GM12878 (cell line): Measurements from ENCODE around the gene IFNA21. TPM values are rescaled to one million over a fixed set of nuclear protein-coding genes. Genes with fewer than 3 reads are reported as not detected.

ENCODE experiments used
- ATAC-seq: fragments of 200-7000 bp; cut with Tn5 transposase; 3 replicates; pipeline ENCODE4 v1.9.1; 2020; ENCODE audit warnings: mild to moderate bottlenecking, moderate library complexity
- BruUV-seq: library from RNA; stranded (reverse); fragments of 400-500 nt; replicated peaks from 2 replicates; lab custom pipeline; 2021; lab: Mats Ljungman, UMichigan
- CTCF ChIA-PET: fragments of 300-600 bp; sonication (Branson Sonifier 250); formaldehyde crosslinking; extraction: SDS; loops from one replicate; lab custom pipeline; 2021; ENCODE audit warnings: inconsistent platforms; lab: Yijun Ruan, JAX
- POLR2A ChIA-PET: fragments of 350-600 bp; formaldehyde crosslinking; extraction: SDS; loops from one replicate; lab custom pipeline; 2021; ENCODE audit warnings: inconsistent platforms; lab: Charles Lee
- RAD21 ChIA-PET: fragments of 300-600 bp; sonication (Branson Sonifier 250); formaldehyde crosslinking; loops from one replicate; lab custom pipeline; 2023; ENCODE audit warnings: antibody characterized with exemption; ENCODE audit not compliant: unreplicated experiment; lab: Charles Lee
- SMC1A ChIA-PET: fragments of 300-600 bp; sonication (Branson Sonifier 250); formaldehyde crosslinking; loops from one replicate; lab custom pipeline; 2023; ENCODE audit not compliant: unreplicated experiment, uncharacterized antibody; lab: Charles Lee
- DNase-seq: peaks from one replicate; pipeline ENCODE4 v3.0.0-alpha.2; 2011; ENCODE audit warnings: low read depth, low spot score
- FAIRE-seq: peaks from 3 replicates; lab custom pipeline; 2011; peaks lifted over from hg19 to GRCh38; lab: Jason Lieb, UNC
- H2AFZ ChIP-seq: 2 replicates; pipeline ENCODE4 v1.6.0; 2011; ENCODE audit warnings: low read depth, low read length, control low read depth; ENCODE audit not compliant: control insufficient read depth
- H3K27ac ChIP-seq: 2 replicates; pipeline ENCODE4 v1.5.1; 2011; ENCODE audit warnings: control low read depth; ENCODE audit not compliant: control insufficient read depth, insufficient read depth
- H3K27me3 ChIP-seq, 2 experiments: replicated peaks in 1 of 2; 2 replicates each; pipeline versions ENCODE4 v1.6.0 to v1.6.1; 2011; ENCODE audit warnings: low read length in 1 of 2; ENCODE audit not compliant: control insufficient read depth in 2 of 2, insufficient read depth in 2 of 2
- H3K36me3 ChIP-seq, 2 experiments: 2 replicates each; pipeline ENCODE4 v1.5.1; 2011; ENCODE audit warnings: low read length in 1 of 2; ENCODE audit not compliant: control insufficient read depth in 2 of 2, insufficient read depth in 2 of 2
- H3K4me1 ChIP-seq: 2 replicates; pipeline ENCODE4 v1.6.1; 2011; ENCODE audit warnings: mild to moderate bottlenecking, low read length, moderate library complexity, mixed read lengths; ENCODE audit not compliant: control insufficient read depth, insufficient read depth
- H3K4me2 ChIP-seq: 2 replicates; pipeline ENCODE4 v1.6.0; 2011; ENCODE audit warnings: control low read depth; ENCODE audit not compliant: control insufficient read depth, insufficient read depth
- H3K4me3 ChIP-seq: fragments of 200-600 bp; sonication (generic); 2 replicates; pipeline ENCODE4 v1.5.1; 2016
- H3K79me2 ChIP-seq: 2 replicates; pipeline ENCODE4 v1.6.0; 2011; ENCODE audit warnings: low read length; ENCODE audit not compliant: control insufficient read depth, insufficient read depth
- H3K9ac ChIP-seq: 2 replicates; pipeline ENCODE4 v1.8.0; 2011; ENCODE audit warnings: low read length, control low read depth, mixed read lengths; ENCODE audit not compliant: control insufficient read depth, insufficient read depth
- H3K9me3 ChIP-seq: replicated peaks from 3 replicates; pipeline ENCODE4 v1.5.1; 2011; ENCODE audit warnings: mild to moderate bottlenecking, low read length; ENCODE audit not compliant: control insufficient read depth, insufficient read depth
- H4K20me1 ChIP-seq: 2 replicates; pipeline ENCODE4 v1.6.0; 2011; ENCODE audit not compliant: control insufficient read depth, insufficient read depth
- BHLHE40 ChIP-seq, 2 experiments: fragments of 450-650 bp in 1 of 2; IDR thresholded peaks; 2 replicates each; pipeline ENCODE4 v1.6.1; 2011 to 2017; ENCODE audit warnings: low read depth in 2 of 2, borderline replicate concordance in 1 of 2, improper control_type of control experiment in 1 of 2, low read length in 1 of 2, mild to moderate bottlenecking in 1 of 2
- CEBPZ ChIP-seq: fragments of 150-350 bp; IDR thresholded peaks from 2 replicates; pipeline ENCODE4 v1.6.1; 2016; ENCODE audit warnings: low read depth, low read length
- E4F1 ChIP-seq: fragments of 450-650 bp; IDR thresholded peaks from 2 replicates; pipeline ENCODE4 v1.6.1; 2018; ENCODE audit warnings: borderline replicate concordance, mild to moderate bottlenecking; ENCODE audit not compliant: partially characterized antibody
- IKZF2 ChIP-seq, 2 experiments: fragments of 450-650 bp; IDR thresholded peaks; 2 replicates each; pipeline ENCODE4 v1.6.1; 2017; ENCODE audit warnings: mild to moderate bottlenecking in 2 of 2, moderate library complexity in 2 of 2
- JUND ChIP-seq: IDR thresholded peaks from 2 replicates; pipeline ENCODE4 v1.6.1; 2012; ENCODE audit warnings: low read depth, mild to moderate bottlenecking, low read length, improper control_type of control experiment, moderate library complexity
- MTA2 ChIP-seq: fragments of 450-650 bp; IDR thresholded peaks from 2 replicates; pipeline ENCODE4 v1.6.1; 2016; ENCODE audit warnings: low read depth, mild to moderate bottlenecking, moderate library complexity
- PBX3 ChIP-seq: IDR thresholded peaks from 2 replicates; pipeline ENCODE4 v1.6.1; 2011; ENCODE audit warnings: mild to moderate bottlenecking, low read depth, low read length, moderate library complexity; ENCODE audit not compliant: insufficient replicate concordance
- RUNX3 ChIP-seq: IDR thresholded peaks from 2 replicates; pipeline ENCODE4 v1.6.1; 2012; ENCODE audit warnings: low read length, inconsistent platforms
- SPI1 ChIP-seq: IDR thresholded peaks from 2 replicates; pipeline ENCODE4 v1.6.1; 2011; ENCODE audit warnings: low read depth, mild to moderate bottlenecking, low read length, moderate library complexity, borderline replicate concordance; ENCODE audit not compliant: insufficient read depth
- TCF12 ChIP-seq: IDR thresholded peaks from 2 replicates; pipeline ENCODE4 v1.6.1; 2011; ENCODE audit warnings: low read depth, mild to moderate bottlenecking, low read length
- TCF3 ChIP-seq: IDR thresholded peaks from 2 replicates; pipeline ENCODE4 v1.6.1; 2012; ENCODE audit warnings: low read depth, mild to moderate bottlenecking, low read length, borderline replicate concordance; ENCODE audit not compliant: insufficient read depth
- USF2 ChIP-seq: IDR thresholded peaks from 2 replicates; pipeline ENCODE4 v1.6.1; 2011; ENCODE audit warnings: low read depth, low read length, improper control_type of control experiment, borderline replicate concordance
- WGBS: methylation state at CpG from one replicate; pipeline ENCODE4 v1.1.6; 2016; ENCODE audit warnings: low lambda C conversion rate; ENCODE audit not compliant: insufficient replicate concordance, insufficient coverage; ENCODE audit errors: missing lambda C conversion rate; 5-methylcytosine and 5-hydroxymethylcytosine counted together
- in situ Hi-C: fragments of 300-500 bp; cut with MboI; formaldehyde crosslinking; loops from 9 replicates; pipeline ENCODE4 v1.14.3; 2018; ENCODE audit warnings: mixed read lengths
- intact Hi-C: fragments of 100-400 bp; cut with micrococcal nuclease; formaldehyde crosslinking; loops from one replicate; pipeline ENCODE4 v1.14.2; 2022; ENCODE audit not compliant: unreplicated experiment
- polyA plus RNA-seq, 11 experiments: library from polyadenylated mRNA; depleted of rRNA in 4 of 11; unstranded in 6 of 11; stranded (reverse) in 5 of 11; fragments of >200 nt; fragmentation: Nextera tagmentation in 4 of 11; fragmentation: Illumina TruSeq in 1 of 11; extraction: Ambion mirVana in 4 of 11; extraction: Trizol in 1 of 11; gene quantifications; 1 replicate in 1 of 11; 2 replicates in 10 of 11; pipeline versions ENCODE4 v1.2.1 to v1.2.3, GENCODE V29; 2011 to 2016; ENCODE audit warnings: inconsistent platforms in 2 of 11, missing spikeins in 2 of 11, low read depth in 1 of 11
- total RNA-seq, 4 experiments: library from RNA; depleted of rRNA in 3 of 4; stranded (reverse); fragments of >200 nt in 3 of 4; fragmentation: Illumina TruSeq in 1 of 4; extraction: Trizol in 1 of 4; gene quantifications; 2 replicates each; pipeline versions ENCODE4 v1.2.1 to v1.2.3, GENCODE V29; 2013 to 2021

Gene IFNA21
- total and polyA plus RNA-seq, 10 of the 15 experiments (the other 5 are each of a cell fraction or from before 2014, with no cell fraction given), result not detected

DNA sequence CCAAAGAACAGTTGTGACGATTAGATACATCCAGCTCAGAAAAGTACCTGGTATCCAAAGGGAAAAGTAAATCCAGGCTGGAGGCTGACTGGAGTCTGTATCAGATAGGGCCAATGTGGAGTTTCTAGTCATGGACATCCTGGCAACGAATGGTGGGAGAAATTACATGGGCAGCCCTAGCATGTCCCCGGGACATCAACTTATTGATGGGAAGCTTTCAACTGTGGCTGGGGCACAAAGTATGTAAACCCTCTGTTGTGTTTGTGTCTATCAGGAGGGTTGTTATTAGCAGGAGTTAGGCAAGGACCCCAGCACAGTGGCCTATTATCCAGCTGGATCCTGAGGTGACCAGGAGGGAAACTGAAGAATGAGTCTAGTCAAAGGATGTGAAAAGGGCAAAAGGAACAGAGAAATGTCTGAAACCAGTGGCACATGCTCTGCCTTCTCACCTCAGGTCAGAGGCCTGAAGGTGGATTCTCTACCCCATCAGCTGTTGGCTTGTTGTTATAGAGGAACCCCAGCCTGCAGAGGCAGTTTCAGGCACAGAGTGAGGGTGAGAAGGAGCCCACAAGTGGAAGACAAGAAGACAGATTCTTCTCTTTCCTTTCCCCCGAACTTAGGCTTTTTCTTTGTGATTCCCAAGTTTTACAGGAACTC lies 44.7 kb downstream of the IFNA21 start:
- Histone ChIP-seq H3K79me2 (no peaks in the 10 kb centered on the region), H3K36me3 (no peaks in the 10 kb centered on the region), H3K27me3 (no peaks in the 10 kb centered on the region), H3K4me3 (no peak overlapping the region), H4K20me1 (no peaks in the 10 kb centered on the region), H3K4me2 (no peak overlapping the region), H2AFZ (no peak overlapping the region), H3K9me3 (no peaks in the 10 kb centered on the region), H3K9ac (no peak overlapping the region), H3K4me1 (peaks cover 10% of the 10 kb centered on the region), H3K27ac (no peak overlapping the region)
- BruUV-seq, result no TSS peak
- ChIA-PET CTCF (interaction anchor here (1.2 kb wide), 2 partner anchors 11 to 237 kb away, joined by 4 to 7 read pairs; no protein-coding TSS in a partner anchor), RAD21 (interaction anchor here (1.0 kb wide), 1 partner anchor 94 kb away, joined by 3 read pairs; no protein-coding TSS in a partner anchor), SMC1A (interaction anchor here (1.2 to 1.3 kb wide), 2 partner anchors 10 to 12 kb away, joined by 4 to 5 read pairs; no protein-coding TSS in a partner anchor), POLR2A (no interaction called here)
- WGBS, result 65% methylated on average over 4 of the region's 4 CpGs
- no peak for TF ChIP-seq CEBPZ
- peak; percentile 69; the same call in 1 of the 2 replicates for TF ChIP-seq TCF3
- no peak for TF ChIP-seq E4F1
- peak; percentile 81 to 90; a peak in 3 of 4 replicates for TF ChIP-seq BHLHE40 (IDR thresholded peaks at IDR 0.05; ENCODE audit: borderline replicate concordance in 1 of 2, low read depth in 2 of 2, low read length in 1 of 2)
- TF ChIP-seq PBX3, result peak; percentile 5
- peak; percentile 38; the same call in 1 of the 2 replicates for TF ChIP-seq SPI1
- TF ChIP-seq JUND, result no peak
- TF ChIP-seq USF2, result no peak
- peak; percentile 92 for TF ChIP-seq TCF12
- TF ChIP-seq RUNX3, result peak; percentile 27; the same call in 1 of the 2 replicates
- 0 out of 2 replicates have a peak, but pooled peaks have one; percentile 8 for TF ChIP-seq MTA2
- peak; percentile 30; a peak in 2 of 4 replicates for TF ChIP-seq IKZF2 (IDR thresholded peaks at IDR 0.05)
- DNase-seq (no peak), FAIRE-seq (no peak), ATAC-seq (peak; percentile 96)
- intact Hi-C loops, result no loop called here
- in situ Hi-C loops, result loop anchor here (25.0 kb wide), 2 partner anchors 234 to 759 kb away; no protein-coding TSS in a partner anchor
